Astrocyte (in vitro differentiated cells and primary cell): ENCODE measurements around the gene LYRM4. TPM values are rescaled to one million over a fixed set of nuclear protein-coding genes. Genes with fewer than 3 reads are reported as not detected.

ENCODE experiments used
- DNase-seq: peaks from one replicate; pipeline ENCODE4 v3.0.0-alpha.2; 2010; ENCODE audit warnings: low read depth
- FAIRE-seq: peaks from 2 replicates; lab custom pipeline; 2011; peaks lifted over from hg19 to GRCh38; lab: Jason Lieb, UNC
- H2AFZ ChIP-seq: 2 replicates; pipeline ENCODE4 v1.6.0; 2012; ENCODE audit warnings: low read depth, low read length, inconsistent platforms
- H3K27ac ChIP-seq: 2 replicates; pipeline ENCODE4 v1.5.1; 2011; ENCODE audit warnings: low read depth, low read length, inconsistent platforms
- H3K27me3 ChIP-seq: 2 replicates; pipeline ENCODE4 v1.6.0; 2011; ENCODE audit warnings: low read length, inconsistent platforms; ENCODE audit not compliant: insufficient read depth
- H3K36me3 ChIP-seq: 2 replicates; pipeline ENCODE4 v1.5.1; 2011; ENCODE audit warnings: low read length, inconsistent platforms; ENCODE audit not compliant: insufficient read depth
- H3K4me1 ChIP-seq: 2 replicates; pipeline ENCODE4 v1.5.1; 2011; ENCODE audit warnings: low read length, inconsistent platforms; ENCODE audit not compliant: insufficient read depth
- H3K4me2 ChIP-seq: 2 replicates; pipeline ENCODE4 v1.6.0; 2012; ENCODE audit warnings: low read length, inconsistent platforms
- H3K4me3 ChIP-seq: 2 replicates; pipeline ENCODE4 v1.5.1; 2011; ENCODE audit warnings: low read depth, mild to moderate bottlenecking, low read length, inconsistent platforms; ENCODE audit not compliant: insufficient read depth
- H3K79me2 ChIP-seq: 2 replicates; pipeline ENCODE4 v1.6.0; 2012; ENCODE audit warnings: mild to moderate bottlenecking, low read length, inconsistent platforms; ENCODE audit not compliant: insufficient read depth
- H3K9ac ChIP-seq: 2 replicates; pipeline ENCODE4 v1.6.0; 2012; ENCODE audit warnings: mild to moderate bottlenecking, low read length, inconsistent platforms
- H3K9me3 ChIP-seq: 2 replicates; pipeline ENCODE4 v1.5.1; 2012; ENCODE audit warnings: low read depth, mild to moderate bottlenecking, low read length, inconsistent platforms; ENCODE audit not compliant: insufficient read depth
- H4K20me1 ChIP-seq: 2 replicates; pipeline ENCODE4 v1.6.0; 2012; ENCODE audit warnings: low read length, inconsistent platforms; ENCODE audit not compliant: insufficient read depth
- H3K27ac Mint-ChIP-seq: one replicate; pipeline ENCODE4 v1.8.0; 2021; ENCODE audit warnings: mild to moderate bottlenecking, mixed read lengths; ENCODE audit not compliant: unreplicated experiment
- H3K27me3 Mint-ChIP-seq: one replicate; pipeline ENCODE4 v1.8.0; 2021; ENCODE audit warnings: low read depth, mixed read lengths; ENCODE audit not compliant: unreplicated experiment
- H3K36me3 Mint-ChIP-seq: one replicate; pipeline ENCODE4 v1.8.0; 2021; ENCODE audit warnings: low read depth, mixed read lengths; ENCODE audit not compliant: unreplicated experiment
- H3K4me1 Mint-ChIP-seq: one replicate; pipeline ENCODE4 v1.8.0; 2021; ENCODE audit warnings: low read depth, mixed read lengths; ENCODE audit not compliant: unreplicated experiment
- H3K4me3 Mint-ChIP-seq: one replicate; pipeline ENCODE4 v1.8.0; 2021; ENCODE audit warnings: mild to moderate bottlenecking, moderate library complexity, mixed read lengths; ENCODE audit not compliant: unreplicated experiment
- H3K9me3 Mint-ChIP-seq: one replicate; pipeline ENCODE4 v1.8.0; 2021; ENCODE audit warnings: mild to moderate bottlenecking, mixed read lengths; ENCODE audit not compliant: unreplicated experiment
- EZH2 ChIP-seq: IDR thresholded peaks from 2 replicates; pipeline ENCODE4 v1.6.1; 2012; ENCODE audit warnings: mild to moderate bottlenecking, low read length, inconsistent platforms; ENCODE audit not compliant: insufficient read depth
- total RNA-seq: library from RNA; stranded (reverse); gene quantifications from 2 replicates; pipeline ENCODE4 v1.2.1, GENCODE V29; 2021
- TF ChIP-seq, protein P1 (sequence below): IDR thresholded peaks from 2 replicates; pipeline ENCODE4 v1.5.1; 2011; ENCODE audit warnings: low read depth, mild to moderate bottlenecking, inconsistent platforms, low read length, moderate library complexity; ENCODE audit not compliant: insufficient read depth

The LYRM4 gene
- total RNA-seq, 1 donor from 2014 or later: 39.1 TPM

DNA sequence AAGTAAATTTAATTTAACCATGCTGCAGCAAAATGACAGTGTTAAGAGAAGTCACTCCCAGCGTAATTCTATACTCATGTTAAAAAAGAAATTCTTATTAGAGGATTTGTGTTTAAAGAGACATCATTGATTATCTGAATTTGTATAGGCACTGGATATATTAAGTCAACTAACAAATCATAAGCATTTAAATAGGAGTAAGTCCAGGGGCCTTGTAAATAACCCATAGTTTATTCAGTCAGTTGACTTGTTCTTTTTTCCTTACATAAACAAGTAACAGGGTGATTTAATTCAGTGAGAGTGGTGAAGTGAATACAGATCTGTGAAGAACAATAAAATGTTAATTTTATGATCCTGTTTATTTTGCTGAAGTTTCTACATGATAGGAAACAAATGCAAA is 22.4 kb downstream of the LYRM4 start:
- no peak overlapping the region for H3K27ac Mint-ChIP-seq
- Histone ChIP-seq H2AFZ (no peak overlapping the region), H3K4me1 (no peaks in the 10 kb centered on the region)

DNA sequence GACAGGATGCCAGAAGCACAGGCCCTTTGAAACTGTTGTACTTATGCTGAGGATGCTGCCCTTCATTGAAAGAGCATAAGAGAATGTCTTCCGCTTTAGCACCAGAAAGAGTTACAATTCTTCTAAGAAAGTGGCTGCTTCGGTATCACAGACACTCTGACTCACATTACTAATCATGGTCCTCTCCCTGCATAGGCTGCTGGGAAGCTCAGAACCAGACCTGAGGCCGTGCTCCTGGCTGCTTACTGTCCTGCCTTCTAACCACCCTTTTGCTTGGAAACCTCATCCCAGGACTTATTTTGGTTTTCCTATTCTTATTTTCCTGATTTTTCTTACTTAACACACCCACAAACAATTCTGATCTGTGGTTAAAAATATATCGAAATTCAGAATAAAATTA is 22.9 kb downstream of the LYRM4 start:
- H3K9me3 Mint-ChIP-seq: no peaks in the 10 kb centered on the region
- H2AFZ ChIP-seq: no peak overlapping the region
- H3K9me3 ChIP-seq: no peaks in the 10 kb centered on the region
- H3K27me3 ChIP-seq: no peaks in the 10 kb centered on the region
- H3K79me2 ChIP-seq: no peaks in the 10 kb centered on the region
- no peaks in the 10 kb centered on the region for H3K4me1 Mint-ChIP-seq
- no peak for FAIRE-seq
- no peak overlapping the region for H3K27ac ChIP-seq
- H4K20me1 ChIP-seq: peaks cover 13% of the 10 kb centered on the region
- no peak overlapping the region for H3K4me3 Mint-ChIP-seq
- H3K4me3 ChIP-seq: no peak overlapping the region
- H3K36me3 Mint-ChIP-seq: peaks cover 9% of the 10 kb centered on the region
- no peak overlapping the region for H3K4me2 ChIP-seq
- H3K27me3 Mint-ChIP-seq: no peaks in the 10 kb centered on the region
- H3K36me3 ChIP-seq: no peaks in the 10 kb centered on the region
- no peak for DNase-seq
- H3K27ac Mint-ChIP-seq: no peak overlapping the region
- H3K9ac ChIP-seq: no peak overlapping the region
- no peak for TF ChIP-seq EZH2
- TF ChIP-seq, protein P1, sequence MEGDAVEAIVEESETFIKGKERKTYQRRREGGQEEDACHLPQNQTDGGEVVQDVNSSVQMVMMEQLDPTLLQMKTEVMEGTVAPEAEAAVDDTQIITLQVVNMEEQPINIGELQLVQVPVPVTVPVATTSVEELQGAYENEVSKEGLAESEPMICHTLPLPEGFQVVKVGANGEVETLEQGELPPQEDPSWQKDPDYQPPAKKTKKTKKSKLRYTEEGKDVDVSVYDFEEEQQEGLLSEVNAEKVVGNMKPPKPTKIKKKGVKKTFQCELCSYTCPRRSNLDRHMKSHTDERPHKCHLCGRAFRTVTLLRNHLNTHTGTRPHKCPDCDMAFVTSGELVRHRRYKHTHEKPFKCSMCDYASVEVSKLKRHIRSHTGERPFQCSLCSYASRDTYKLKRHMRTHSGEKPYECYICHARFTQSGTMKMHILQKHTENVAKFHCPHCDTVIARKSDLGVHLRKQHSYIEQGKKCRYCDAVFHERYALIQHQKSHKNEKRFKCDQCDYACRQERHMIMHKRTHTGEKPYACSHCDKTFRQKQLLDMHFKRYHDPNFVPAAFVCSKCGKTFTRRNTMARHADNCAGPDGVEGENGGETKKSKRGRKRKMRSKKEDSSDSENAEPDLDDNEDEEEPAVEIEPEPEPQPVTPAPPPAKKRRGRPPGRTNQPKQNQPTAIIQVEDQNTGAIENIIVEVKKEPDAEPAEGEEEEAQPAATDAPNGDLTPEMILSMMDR: no peak
- H3K4me1 ChIP-seq: no peaks in the 10 kb centered on the region

More for the DNA sequence above, 22.4 kb downstream of the LYRM4 start:
- H3K4me3 Mint-ChIP-seq: no peak overlapping the region
- H3K4me1 Mint-ChIP-seq: no peaks in the 10 kb centered on the region
- no peak overlapping the region for H3K4me3 ChIP-seq
- H3K4me2 ChIP-seq: no peak overlapping the region
- H3K27me3 ChIP-seq: no peaks in the 10 kb centered on the region
- H3K36me3 ChIP-seq: no peaks in the 10 kb centered on the region
- no peak overlapping the region for H3K9ac ChIP-seq
- H3K9me3 ChIP-seq: no peaks in the 10 kb centered on the region
- H3K9me3 Mint-ChIP-seq: no peaks in the 10 kb centered on the region
- no peak for FAIRE-seq
- peaks cover 13% of the 10 kb centered on the region for H4K20me1 ChIP-seq
- no peaks in the 10 kb centered on the region for H3K27me3 Mint-ChIP-seq
- no peaks in the 10 kb centered on the region for H3K79me2 ChIP-seq
- H3K36me3 Mint-ChIP-seq: peaks cover 5% of the 10 kb centered on the region
- no peak for DNase-seq
- no peak overlapping the region for H3K27ac ChIP-seq
- TF ChIP-seq, protein P1: no peak
- no peak for TF ChIP-seq EZH2

DNA sequence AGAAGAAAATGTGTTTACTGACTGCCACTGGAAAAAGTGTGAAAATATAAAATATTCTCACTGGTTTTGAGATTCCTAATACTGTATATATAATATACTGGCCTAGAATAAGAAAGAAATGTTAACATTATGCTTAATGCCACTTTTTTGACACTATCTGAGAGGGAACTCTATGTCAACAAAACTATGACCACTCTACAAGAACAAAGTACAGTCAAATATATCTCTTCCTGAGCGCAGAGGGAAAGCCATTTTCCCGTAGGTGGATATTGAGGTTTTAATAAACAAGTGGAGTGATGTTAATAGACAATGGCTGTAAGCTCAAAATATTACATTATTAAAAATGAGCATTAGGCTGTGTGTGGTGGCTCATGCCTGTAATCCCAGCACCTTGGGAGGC is 24.9 kb downstream of the LYRM4 start:
- no peaks in the 10 kb centered on the region for H3K27me3 ChIP-seq
- no peak overlapping the region for H3K4me3 Mint-ChIP-seq
- no peaks in the 10 kb centered on the region for H3K79me2 ChIP-seq
- peaks cover 5% of the 10 kb centered on the region for H3K4me1 ChIP-seq
- no peak overlapping the region for H3K4me2 ChIP-seq
- H3K27me3 Mint-ChIP-seq: no peaks in the 10 kb centered on the region
- no peak overlapping the region for H2AFZ ChIP-seq
- no peak for DNase-seq
- no peaks in the 10 kb centered on the region for H3K4me1 Mint-ChIP-seq
- H4K20me1 ChIP-seq: peaks cover 13% of the 10 kb centered on the region
- H3K9me3 ChIP-seq: no peaks in the 10 kb centered on the region
- H3K36me3 Mint-ChIP-seq: peaks cover 9% of the 10 kb centered on the region
- H3K27ac ChIP-seq: no peak overlapping the region
- no peak overlapping the region for H3K4me3 ChIP-seq
- H3K9ac ChIP-seq: no peak overlapping the region
- TF ChIP-seq, protein P1: no peak
- TF ChIP-seq EZH2: no peak
- FAIRE-seq: no peak
- H3K9me3 Mint-ChIP-seq: no peaks in the 10 kb centered on the region
- H3K27ac Mint-ChIP-seq: no peak overlapping the region
- no peaks in the 10 kb centered on the region for H3K36me3 ChIP-seq
